ENCODE measurements around the gene ZNF660. TPM values are rescaled to one million over a fixed set of nuclear protein-coding genes. Genes with fewer than 3 reads are reported as not detected.

ZNF660 gene
- total and polyA plus RNA-seq, 9 of the 15 experiments (the other 6 are each of a cell fraction or from before 2014, with no cell fraction given): 0.06 to 0.65 (median 0.17) TPM

GRCh38 chr3:44648564-44649229 is 63.9 kb downstream of the ZNF660 start, which contains the start of gene ZNF35 (continued):
- TF ChIP-seq RREB1 (CRISPR knock-in tag; IDR thresholded peaks at IDR 0.05): no peak
- TF ChIP-seq SRSF1 (IDR thresholded peaks at IDR 0.05; ENCODE audit: low read depth, low read length): peak; percentile 90
- peak; percentile 98 for TF ChIP-seq ZBTB40 (IDR thresholded peaks at IDR 0.05)
- TF ChIP-seq ZBTB40 (CRISPR knock-in tag; IDR thresholded peaks at IDR 0.05): no peak
- TF ChIP-seq TAL1 (IDR thresholded peaks at IDR 0.05): 0 out of 2 replicates have a peak, but pooled peaks have one; percentile 3
- TF ChIP-seq ZFX (CRISPR knock-in tag; IDR thresholded peaks at IDR 0.05): peak; percentile 58
- peak; percentile 87 for TF ChIP-seq NCOA1 (IDR thresholded peaks at IDR 0.05; ENCODE audit: low read depth)
- TF ChIP-seq DDX20 (tag; IDR thresholded peaks at IDR 0.05; ENCODE audit: low read depth): no peak
- peak; percentile 75; the same call in 1 of the 2 replicates for TF ChIP-seq L3MBTL2 (IDR thresholded peaks at IDR 0.05)
- 0 out of 2 replicates have a peak, but pooled peaks have one; percentile 22 for TF ChIP-seq THAP7 (CRISPR knock-in tag; IDR thresholded peaks at IDR 0.05)
- TF ChIP-seq ZNF146 (CRISPR knock-in tag; IDR thresholded peaks at IDR 0.05; ENCODE audit: unreplicated experiment): no peak
- TF ChIP-seq ZFP1 (CRISPR knock-in tag; IDR thresholded peaks at IDR 0.05): 0 out of 2 replicates have a peak, but pooled peaks have one; percentile 47
- no peak for TF ChIP-seq ZC3H8 (IDR thresholded peaks at IDR 0.05)
